Tibial nerve (tissue), 4 donors: ENCODE measurements around the gene MYO7A. TPM values are rescaled to one million over a fixed set of nuclear protein-coding genes. Genes with fewer than 3 reads are reported as not detected.
A peak's percentile ranks its signal among the peaks of the same experiment; 100 is the strongest.

Experiments used
- DNase-seq, 2 donors: peaks; one replicate each; pipeline ENCODE4 v3.0.0-alpha.2; 2019; ENCODE audit warnings: low spot score in 2 of 2
- H3K27ac ChIP-seq, 4 donors: fragments of 200-600 bp; sonication (generic) in 3 of 4; one replicate each; pipeline ENCODE4 v1.5.1; 2017 to 2019; ENCODE audit warnings: mild to moderate bottlenecking in 1 of 4
- H3K27me3 ChIP-seq, 2 donors: fragments of 200-600 bp; sonication (generic) in 1 of 2; one replicate each; pipeline versions ENCODE4 v1.5.1 to v1.6.0; 2017 to 2019
- H3K36me3 ChIP-seq, 3 donors: fragments of 200-600 bp; sonication (generic); one replicate each; pipeline ENCODE4 v1.5.1; 2018 to 2019
- H3K4me1 ChIP-seq, 4 donors: fragments of 200-600 bp; sonication (generic) in 3 of 4; one replicate each; pipeline ENCODE4 v1.5.1; 2017 to 2019
- H3K4me3 ChIP-seq, 4 donors: fragments of 200-600 bp; sonication (generic) in 3 of 4; one replicate each; pipeline ENCODE4 v1.5.1; 2017 to 2019; ENCODE audit warnings: mild to moderate bottlenecking in 1 of 4, moderate library complexity in 1 of 4
- H3K9me3 ChIP-seq, 4 donors: fragments of 200-600 bp; sonication (generic) in 3 of 4; one replicate each; pipeline ENCODE4 v1.5.1; 2017 to 2019
- CTCF ChIP-seq, 5 experiments: fragments of 200-600 bp in 3 of 5; fragments of 450-650 bp in 2 of 5; sonication (generic) in 3 of 5; IDR thresholded peaks; one replicate each; pipeline ENCODE4 v1.5.1; 2016 to 2019; ENCODE audit warnings: antibody characterized with exemption in 5 of 5, mild to moderate bottlenecking in 3 of 5, moderate library complexity in 2 of 5
- EP300 ChIP-seq, 2 donors: sonication (generic); formaldehyde crosslinking; IDR thresholded peaks; one replicate each; pipeline ENCODE4 v1.6.1; 2017; ENCODE audit warnings: antibody characterized with exemption in 2 of 2, mild to moderate bottlenecking in 1 of 2
- POLR2A ChIP-seq, 2 donors: fragments of 450-650 bp; IDR thresholded peaks; one replicate each; pipeline ENCODE4 v1.6.1; 2017; ENCODE audit warnings: antibody characterized with exemption in 2 of 2, mild to moderate bottlenecking in 2 of 2, moderate library complexity in 2 of 2
- WGBS, 2 donors: methylation state at CpG; one replicate each; pipeline ENCODE4 v1.1.5; 2018; 5-methylcytosine and 5-hydroxymethylcytosine counted together
- total RNA-seq, 4 donors: library from RNA; depleted of rRNA; stranded (reverse); fragments of >200 nt; gene quantifications; one replicate each; pipeline ENCODE4 v1.1.0, GENCODE V29; 2016

Gene MYO7A
- total RNA-seq, 4 donors from 2014 or later: 12.6 to 45.0 (median 24.4) TPM

GRCh38 chr11:77093056-77093891 lies 34.8 kb upstream of the MYO7A start:
- no peak for TF ChIP-seq CTCF (IDR thresholded peaks at IDR 0.05)
- no peak for TF ChIP-seq EP300 (IDR thresholded peaks at IDR 0.05)
- TF ChIP-seq POLR2A (IDR thresholded peaks at IDR 0.05): no peak
- Histone ChIP-seq H3K4me3 (no peak overlapping the region), H3K27me3 (no peaks in the 10 kb centered on the region), H3K4me1 (peaks cover 0 to 78% (median 39%) of the 10 kb centered on the region in 4 donors), H3K36me3 (peaks cover 0 to 16% (median 0%) of the 10 kb centered on the region in 3 donors), H3K27ac (peak overlapping the region in 2 of 4 donors; percentile 46 to 71), H3K9me3 (no peaks in the 10 kb centered on the region)
- 90 to 93% methylated on average over 32 to 33 of the region's 33 CpGs for WGBS, 2 donors
- DNase-seq: no peak

- no peak for DNase-seq
- no peak overlapping the region for H3K27ac ChIP-seq
- no peak overlapping the region for H3K4me3 ChIP-seq
- TF ChIP-seq CTCF (IDR thresholded peaks at IDR 0.05): no peak
- no peak for TF ChIP-seq POLR2A (IDR thresholded peaks at IDR 0.05)
- no peak for TF ChIP-seq EP300 (IDR thresholded peaks at IDR 0.05)
- no peaks in the 10 kb centered on the region for H3K27me3 ChIP-seq
- no peaks in the 10 kb centered on the region for H3K9me3 ChIP-seq
- peaks cover 0 to 69% (median 30%) of the 10 kb centered on the region in 4 donors for H3K4me1 ChIP-seq
- 77% methylated on average over 6 of the region's 6 CpGs for WGBS, 2 donors
- H3K36me3 ChIP-seq: peaks cover 0 to 14% (median 0%) of the 10 kb centered on the region in 3 donors
These were observed 33.8 kb upstream of the MYO7A start for GRCh38 chr11:77093987-77094840.

DNA sequence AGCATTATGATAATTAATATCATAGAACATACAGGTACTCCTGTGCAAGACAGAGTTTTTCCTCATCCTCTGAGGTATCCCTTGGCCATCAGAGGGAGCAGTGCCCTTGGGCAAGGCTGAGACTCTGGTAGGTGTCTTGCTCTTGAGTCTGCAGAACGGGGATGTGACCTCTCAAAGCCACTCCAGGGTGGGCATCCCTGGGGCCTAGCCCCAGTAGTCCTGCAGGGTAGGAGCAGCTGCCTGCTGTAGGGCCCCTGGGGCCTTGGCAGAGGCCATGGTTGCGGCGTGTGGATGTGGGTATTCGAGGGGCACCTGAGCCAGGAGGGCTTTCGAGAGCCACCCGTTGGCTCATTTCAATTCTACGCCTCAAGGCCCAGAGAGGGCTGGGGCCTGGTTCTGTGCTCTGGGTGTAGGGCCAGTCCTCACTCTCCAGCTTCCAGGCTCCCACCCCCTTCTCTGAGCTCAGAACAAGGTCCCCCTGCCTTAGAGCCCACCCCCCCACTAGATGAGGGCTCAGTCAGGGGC lies 33.1 kb upstream of the MYO7A start:
- no peak for DNase-seq
- Histone ChIP-seq H3K4me1 (peaks cover 0 to 65% (median 30%) of the 10 kb centered on the region in 4 donors), H3K27me3 (no peaks in the 10 kb centered on the region), H3K9me3 (no peaks in the 10 kb centered on the region), H3K4me3 (no peak overlapping the region), H3K27ac (peak overlapping the region in 1 of 4 donors; percentile 18), H3K36me3 (peaks cover 0 to 10% (median 0%) of the 10 kb centered on the region in 3 donors)
- WGBS, 2 donors: 80 to 94% methylated on average over 2 to 7 of the region's 7 CpGs
- TF ChIP-seq CTCF (IDR thresholded peaks at IDR 0.05) (no peak), EP300 (IDR thresholded peaks at IDR 0.05) (no peak), POLR2A (IDR thresholded peaks at IDR 0.05) (no peak)

GRCh38 chr11:77095551-77096490 lies 32.2 kb upstream of the MYO7A start:
- TF ChIP-seq CTCF (IDR thresholded peaks at IDR 0.05) (no peak), POLR2A (IDR thresholded peaks at IDR 0.05) (no peak), EP300 (IDR thresholded peaks at IDR 0.05) (no peak)
- no peak for DNase-seq
- Histone ChIP-seq H3K9me3 (no peaks in the 10 kb centered on the region), H3K27ac (peak overlapping the region in 2 of 4 donors; percentile 17 to 18), H3K27me3 (no peaks in the 10 kb centered on the region), H3K4me3 (no peak overlapping the region), H3K36me3 (peaks cover 0 to 10% (median 0%) of the 10 kb centered on the region in 3 donors), H3K4me1 (peaks cover 0 to 59% (median 29%) of the 10 kb centered on the region in 4 donors)
- WGBS, 2 donors: 62 to 69% methylated on average over 19 to 20 of the region's 21 CpGs
